ENCODE results near the gene EIF4B. TPM values are rescaled to one million over a fixed set of nuclear protein-coding genes. Genes with fewer than 3 reads are reported as not detected.

The EIF4B gene
- polyA plus RNA-seq, 1 donor (not counting 4 experiments of a cell fraction or from before 2014, with no cell fraction given), result 422 TPM

DNA sequence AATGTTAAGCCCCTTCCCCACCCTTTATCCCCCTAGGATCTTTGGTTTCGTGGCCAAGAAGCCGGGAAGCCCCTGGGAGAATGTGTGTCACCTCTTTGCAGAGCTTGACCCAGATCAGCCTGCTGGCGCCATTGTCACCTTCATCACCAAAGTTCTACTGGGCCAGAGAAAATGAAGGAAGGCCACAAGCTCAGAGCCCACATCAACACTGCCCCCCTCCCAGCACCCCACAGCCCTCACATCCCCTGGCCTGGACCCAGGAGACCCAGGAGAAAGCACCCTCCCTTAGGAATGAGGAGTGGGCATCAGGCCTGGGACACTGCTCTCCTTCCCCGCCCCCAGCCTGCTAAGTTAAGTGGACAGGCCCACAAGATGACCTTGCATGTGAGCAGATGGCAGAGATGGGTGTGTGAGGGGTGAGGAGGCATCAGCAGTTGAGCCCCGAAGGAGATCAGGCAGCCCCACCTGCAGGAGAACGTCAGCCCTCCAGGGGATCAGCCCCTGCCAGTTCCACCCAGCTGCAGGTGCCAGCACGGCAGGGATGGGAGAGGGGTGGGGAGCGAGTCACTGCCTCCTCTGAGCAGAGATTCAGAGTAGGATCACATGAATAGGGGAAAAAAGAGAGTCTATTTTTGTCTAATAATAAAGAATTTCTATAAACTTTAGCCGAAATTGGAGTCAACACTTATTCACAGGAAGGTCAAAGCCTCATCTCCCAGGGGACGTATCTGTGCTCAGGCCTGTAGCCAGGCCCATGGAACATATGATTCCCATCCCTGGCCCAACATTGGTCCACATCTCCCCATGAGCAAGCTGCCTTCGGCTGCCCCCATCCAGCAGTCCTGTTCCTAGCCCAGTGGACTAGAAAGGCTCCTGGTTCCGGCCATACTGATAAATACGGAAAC, 57.7 kb downstream of the EIF4B start:
- Histone ChIP-seq H3K79me2 (ENCODE audit: control insufficient read depth, insufficient read depth, low read length) (no peaks in the 10 kb centered on the region), H3K4me1 (ENCODE audit: control insufficient read depth, extremely low read depth, insufficient read depth, low read length) (peaks cover 11% of the 10 kb centered on the region), H3K9me1 (ENCODE audit: control insufficient read depth, extremely low read depth, insufficient read depth, low read length) (no peaks in the 10 kb centered on the region), H3K4me3 (ENCODE audit: control insufficient read depth in 2 of 3, extremely low read depth in 1 of 3, insufficient read depth in 2 of 3, low read depth in 1 of 3, low read length in 3 of 3) (no peak overlapping the region), H3K9me3 (ENCODE audit: control insufficient read depth, low read depth, low read length) (no peaks in the 10 kb centered on the region), H3K9ac (ENCODE audit: control insufficient read depth, extremely low read depth, insufficient read depth, low read length) (no peak overlapping the region), H2AFZ (ENCODE audit: control insufficient read depth, low read length) (no peak overlapping the region), H4K20me1 (ENCODE audit: control insufficient read depth, extremely low read depth, insufficient read depth, low read length) (peaks cover 5% of the 10 kb centered on the region), H3K4me2 (ENCODE audit: control insufficient read depth, extremely low read depth, insufficient read depth, low read depth, low read length) (no peak overlapping the region), H3K27ac (ENCODE audit: control insufficient read depth, insufficient read depth, low read length) (no peak overlapping the region), H3K27me3 (ENCODE audit: control insufficient read depth, extremely low read depth, insufficient read depth, low read length) (no peaks in the 10 kb centered on the region), H3K36me3 (ENCODE audit: control insufficient read depth in 2 of 2, extremely low read depth in 1 of 2, insufficient read depth in 2 of 2, low read length in 2 of 2) (peaks cover 19 to 22% of the 10 kb centered on the region in 2 experiments)
- FAIRE-seq (no peak), DNase-seq (ENCODE audit: low read depth, low spot score) (no peak)
- dilution Hi-C loops (cut with MboI; ENCODE audit: extremely low pct_ligation_motif_present, low sequenced_read_pairs), result no loop called here
- TF ChIP-seq CTCF (optimal IDR thresholded peaks at IDR 0.05 in 1 of 3, IDR thresholded peaks at IDR 0.05 in 1 of 3, conservative IDR thresholded peaks at IDR 0.05 in 1 of 3; ENCODE audit: extremely low read depth in 1 of 3, insufficient read depth in 2 of 3, low read length in 3 of 3), result no peak

GRCh38 chr12:53064613-53065436, 58.6 kb downstream of the EIF4B start:
- Histone ChIP-seq H3K79me2 (ENCODE audit: control insufficient read depth, insufficient read depth, low read length) (no peaks in the 10 kb centered on the region), H3K4me1 (ENCODE audit: control insufficient read depth, extremely low read depth, insufficient read depth, low read length) (peaks cover 17% of the 10 kb centered on the region), H3K9ac (ENCODE audit: control insufficient read depth, extremely low read depth, insufficient read depth, low read length) (no peak overlapping the region), H3K4me3 (ENCODE audit: control insufficient read depth in 2 of 3, extremely low read depth in 1 of 3, insufficient read depth in 2 of 3, low read depth in 1 of 3, low read length in 3 of 3) (no peak overlapping the region), H3K27ac (ENCODE audit: control insufficient read depth, insufficient read depth, low read length) (no peak overlapping the region), H2AFZ (ENCODE audit: control insufficient read depth, low read length) (no peak overlapping the region), H3K36me3 (ENCODE audit: control insufficient read depth in 2 of 2, extremely low read depth in 1 of 2, insufficient read depth in 2 of 2, low read length in 2 of 2) (peaks cover 22% of the 10 kb centered on the region in 2 experiments), H4K20me1 (ENCODE audit: control insufficient read depth, extremely low read depth, insufficient read depth, low read length) (peaks cover 5% of the 10 kb centered on the region), H3K9me3 (ENCODE audit: control insufficient read depth, low read depth, low read length) (no peaks in the 10 kb centered on the region), H3K27me3 (ENCODE audit: control insufficient read depth, extremely low read depth, insufficient read depth, low read length) (no peaks in the 10 kb centered on the region), H3K4me2 (ENCODE audit: control insufficient read depth, extremely low read depth, insufficient read depth, low read depth, low read length) (no peak overlapping the region), H3K9me1 (ENCODE audit: control insufficient read depth, extremely low read depth, insufficient read depth, low read length) (no peaks in the 10 kb centered on the region)
- no peak for FAIRE-seq
- dilution Hi-C loops (cut with MboI; ENCODE audit: extremely low pct_ligation_motif_present, low sequenced_read_pairs), result no loop called here
- no peak for TF ChIP-seq EZH2 (IDR thresholded peaks at IDR 0.05; ENCODE audit: low read length)
- no peak for TF ChIP-seq CTCF (optimal IDR thresholded peaks at IDR 0.05 in 1 of 3, IDR thresholded peaks at IDR 0.05 in 1 of 3, conservative IDR thresholded peaks at IDR 0.05 in 1 of 3; ENCODE audit: extremely low read depth in 1 of 3, insufficient read depth in 2 of 3, low read length in 3 of 3)
- DNase-seq (ENCODE audit: low read depth, low spot score), result no peak
